GM21576 (cell line): ENCODE data around the gene FBXL15.
A peak's percentile ranks its signal among the peaks of the same experiment; 100 is the strongest.

Experiments used
- ATAC-seq: cut with Tn5 transposase; IDR thresholded peaks from one replicate; pipeline ENCODE4 v1.9.1; 2021; ENCODE audit warnings: mild to moderate bottlenecking, moderate library complexity; ENCODE audit not compliant: unreplicated experiment

The FBXL15 gene

DNA sequence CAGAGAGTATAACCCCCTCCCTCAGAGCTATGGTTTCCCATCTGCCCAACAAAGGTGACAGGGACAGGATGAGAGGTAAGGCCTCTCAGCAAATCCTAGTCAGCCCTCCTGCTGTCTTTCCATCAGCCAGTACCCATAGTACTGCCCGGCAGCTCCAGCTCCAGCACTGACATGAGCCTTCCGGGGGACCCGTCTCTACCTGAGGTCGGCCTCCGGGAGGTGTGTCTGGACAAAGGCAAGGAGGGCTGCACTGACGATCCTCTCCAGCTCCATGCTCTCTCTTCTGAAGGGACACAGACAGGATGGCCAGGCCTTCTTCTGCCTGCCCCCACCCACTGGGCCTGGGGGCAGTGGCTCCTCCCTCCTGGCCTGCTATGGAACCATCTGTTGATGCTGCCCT, 4.3 kb downstream of the FBXL15 start:
- no peak for ATAC-seq

GRCh38 chr10:102425444-102425843, 4.8 kb downstream of the FBXL15 start:
- ATAC-seq = no peak

- no peak for ATAC-seq
These were observed 6.2 kb downstream of the FBXL15 start for GRCh38 chr10:102426803-102427287.

GRCh38 chr10:102429468-102429867, 8.8 kb downstream of the FBXL15 start:
- no peak for ATAC-seq

DNA sequence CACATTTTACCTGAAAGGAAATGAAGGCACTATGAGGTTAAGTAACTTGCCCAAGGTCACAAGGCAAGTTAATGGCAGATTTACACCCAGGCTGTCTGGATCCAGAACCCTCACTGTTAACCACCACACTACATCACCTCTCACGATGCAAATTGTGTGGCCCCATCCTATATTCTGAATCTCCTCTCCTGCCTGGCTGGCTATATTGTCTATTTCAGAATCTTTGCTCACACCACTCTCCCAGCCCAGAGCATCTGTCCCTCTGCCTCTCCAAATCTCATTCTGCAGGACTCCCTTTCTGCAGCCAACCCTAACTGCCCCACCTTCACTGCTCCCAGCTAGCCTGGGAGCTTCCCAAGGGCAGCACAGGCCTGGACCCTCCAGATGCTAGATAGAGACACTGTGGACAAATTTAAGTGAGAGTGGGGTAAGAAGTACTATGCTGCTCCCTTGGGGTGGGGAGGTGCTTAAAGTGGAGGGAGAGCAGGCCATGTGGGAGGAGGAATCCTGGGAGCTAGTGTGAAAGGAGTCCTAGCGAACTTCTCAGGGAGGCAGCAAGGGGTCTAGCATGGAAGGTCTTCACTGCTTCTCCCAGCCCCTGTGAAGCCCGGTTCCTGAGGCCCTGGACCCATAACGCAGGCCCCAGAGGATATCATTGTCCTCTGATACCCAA, 11.0 kb downstream of the FBXL15 start:
- no peak for ATAC-seq

DNA sequence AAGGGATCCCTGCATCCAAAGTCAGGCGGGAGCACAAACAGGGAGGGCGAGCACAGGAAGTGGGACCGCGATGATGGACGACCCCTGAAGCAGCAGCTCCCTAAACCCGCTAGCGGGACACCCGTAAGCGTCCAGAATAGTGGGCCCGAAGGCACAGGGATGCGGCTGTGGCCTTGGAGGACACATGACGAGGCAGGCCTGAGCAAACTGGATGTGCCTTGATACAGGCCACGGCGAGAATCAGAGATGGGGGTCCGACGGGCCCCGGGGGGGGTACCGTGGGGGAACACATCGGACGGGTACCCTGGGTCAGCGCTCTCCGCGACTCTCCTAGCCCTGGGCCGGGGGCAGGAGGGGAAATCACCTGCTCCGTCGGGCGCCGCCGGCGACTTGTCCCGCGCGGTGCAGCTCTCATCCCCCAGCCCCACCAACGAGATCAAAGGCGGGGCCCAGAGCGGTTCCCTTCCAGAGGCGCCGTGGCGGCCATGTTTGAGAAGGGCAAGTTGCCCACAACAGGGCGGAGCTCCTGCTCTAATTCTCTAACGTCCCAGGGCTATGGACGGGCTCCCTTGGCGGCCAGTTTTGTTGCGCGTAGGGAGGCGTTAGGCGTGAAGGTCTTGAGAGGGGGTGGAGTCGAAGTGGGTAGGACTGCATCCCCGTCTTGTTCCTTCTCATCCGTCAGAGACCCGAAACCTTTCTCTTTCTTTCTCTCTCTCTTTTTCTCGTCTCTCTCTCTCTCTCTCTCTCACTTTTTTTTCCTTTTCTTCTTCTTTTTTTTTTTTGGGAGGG, 11.7 kb downstream of the FBXL15 start, which contains the start of gene CUEDC2:
Gene CUEDC2 (minus strand): TSS at position 413 of the 789 bp plus-strand sequence. CDS start 7,386 bp downstream, outside the sequence.
- peak; percentile 91 for ATAC-seq

DNA sequence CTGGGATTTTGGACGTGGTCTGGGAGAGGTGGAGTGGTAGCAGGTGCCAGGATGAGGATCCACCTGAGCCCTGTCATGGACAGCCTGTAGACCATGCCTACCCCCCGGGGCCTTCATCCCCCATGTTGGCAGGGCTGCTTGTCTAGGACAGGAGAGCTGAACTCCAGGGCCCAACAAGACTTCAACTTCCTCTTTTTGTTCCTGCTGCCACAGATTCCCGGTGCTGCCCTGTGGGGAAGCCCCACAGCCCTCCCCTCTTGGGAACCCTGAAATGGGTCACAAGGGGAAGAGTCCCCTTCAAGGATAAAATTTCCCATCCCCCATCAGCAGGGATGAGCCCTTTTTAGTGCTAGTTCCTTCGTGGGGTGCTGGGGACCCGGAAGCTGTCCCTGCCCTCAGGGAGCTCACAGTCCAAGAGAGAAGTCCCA, 13.0 kb downstream of the FBXL15 start:
- ATAC-seq = no peak

DNA sequence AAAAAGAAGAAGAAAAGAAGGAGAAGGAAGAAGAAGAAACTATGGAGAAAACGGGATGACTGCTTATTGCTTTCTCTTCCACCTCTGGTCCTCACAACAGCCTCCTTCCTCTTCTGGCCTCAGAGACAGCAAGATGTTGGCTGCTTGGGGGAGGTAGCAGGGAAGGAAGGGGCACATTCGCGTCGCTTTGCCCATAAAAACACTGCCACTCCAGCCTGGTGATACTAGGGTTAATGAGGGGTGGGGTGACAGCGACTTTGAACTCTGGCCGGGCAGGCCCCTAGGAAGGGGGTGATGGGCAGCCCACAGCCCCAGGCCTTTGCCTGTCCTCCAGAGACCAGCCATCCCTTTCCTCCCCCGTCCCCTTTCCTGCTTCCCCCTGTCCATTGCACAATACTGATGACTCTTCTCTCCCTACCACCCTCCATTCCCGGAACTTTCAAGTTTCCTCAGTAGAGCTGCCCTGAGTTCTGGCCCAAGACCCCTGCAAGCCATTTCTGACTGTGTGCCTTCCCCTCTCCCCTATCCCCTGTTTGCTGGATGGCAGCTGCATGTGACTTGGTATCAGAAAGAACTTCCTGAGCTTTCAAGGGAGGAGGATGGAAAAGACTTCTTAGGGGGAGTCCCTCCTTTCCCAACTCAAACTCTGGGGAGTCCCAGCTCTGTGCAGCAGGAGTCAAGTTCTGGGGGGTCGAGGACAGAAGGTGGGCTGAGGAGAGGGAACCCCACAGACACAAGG, 13.9 kb downstream of the FBXL15 start:
- ATAC-seq = no peak

DNA sequence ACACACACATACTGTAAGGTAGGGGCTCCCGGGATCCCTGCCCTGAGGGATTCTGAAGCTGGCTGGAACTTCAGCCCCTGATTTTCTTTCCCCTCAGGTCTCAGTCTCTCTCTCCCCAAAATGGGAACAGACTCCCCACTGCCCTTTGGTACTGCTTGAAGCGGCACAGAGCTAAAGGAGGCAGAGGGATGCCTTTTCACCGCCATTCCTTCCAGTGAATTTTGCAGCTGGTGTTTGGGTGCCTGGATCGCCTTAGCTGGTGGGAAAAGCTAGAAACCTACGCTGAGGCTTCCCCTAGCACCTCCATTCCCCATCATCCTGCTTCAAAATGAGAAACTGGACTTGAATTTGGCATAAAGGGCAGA, 14.5 kb downstream of the FBXL15 start:
- ATAC-seq = no peak

- no peak for ATAC-seq
These were observed 15.0 kb downstream of the FBXL15 start for GRCh38 chr10:102435529-102436233.

DNA sequence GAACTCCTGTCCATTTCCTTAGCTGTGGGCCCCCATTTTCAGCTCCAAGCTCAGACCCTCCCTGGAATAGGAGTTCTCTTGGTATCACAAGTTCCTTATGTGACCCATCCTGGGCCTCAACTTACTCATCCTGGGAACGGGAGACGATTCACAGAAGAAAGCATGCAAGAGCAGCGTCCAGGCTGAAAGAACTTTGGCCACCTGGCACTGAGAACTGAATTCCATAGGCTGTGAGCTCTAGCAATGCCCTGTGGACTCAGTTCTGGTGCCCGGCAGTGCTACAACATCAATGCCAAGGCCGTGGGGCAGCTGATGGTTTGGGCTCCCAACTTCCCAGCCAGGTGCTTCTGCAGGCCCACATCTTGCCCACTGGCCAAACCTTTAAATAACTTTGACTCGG, 15.7 kb downstream of the FBXL15 start:
- ATAC-seq = no peak

GRCh38 chr10:102437515-102437914, 16.9 kb downstream of the FBXL15 start:
- ATAC-seq = no peak

DNA sequence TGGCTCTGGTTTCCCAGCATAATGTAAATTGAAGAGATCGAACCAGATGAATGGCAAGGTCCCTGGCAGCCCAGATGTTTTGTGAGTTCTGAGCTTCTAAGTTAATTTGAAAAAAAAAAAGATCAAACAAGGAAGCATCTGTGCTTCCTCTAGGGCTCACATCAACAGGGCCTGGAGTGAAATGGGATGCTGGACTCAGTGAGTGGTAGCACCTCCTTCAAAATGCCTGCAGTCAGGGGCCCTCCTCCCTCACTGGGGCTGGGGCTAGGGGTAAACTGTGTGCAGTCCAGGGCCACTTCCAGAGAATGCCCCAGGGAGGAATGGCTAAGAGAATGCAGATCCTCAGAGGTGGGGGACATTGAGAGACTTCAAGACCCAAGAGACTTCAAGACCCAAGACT, 17.7 kb downstream of the FBXL15 start:
- no peak for ATAC-seq

DNA sequence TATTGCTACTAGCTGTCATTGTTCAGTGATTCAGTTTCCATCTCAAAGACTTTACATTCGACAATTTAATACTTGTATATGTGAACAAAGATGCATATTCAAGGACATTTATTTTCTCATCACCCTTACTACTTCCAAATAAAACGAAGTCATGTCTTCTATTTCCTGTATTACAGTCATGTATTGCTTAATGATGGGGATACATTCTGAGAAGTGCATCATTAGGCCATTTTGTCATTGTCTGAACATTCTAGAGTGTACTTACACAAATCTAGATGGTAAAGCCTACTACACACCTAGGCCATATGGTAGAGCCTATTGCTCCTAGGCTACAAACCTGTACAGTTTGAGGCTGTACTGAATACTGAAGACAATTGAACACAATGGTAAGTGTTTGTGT, 24.2 kb downstream of the FBXL15 start:
- ATAC-seq = no peak

DNA sequence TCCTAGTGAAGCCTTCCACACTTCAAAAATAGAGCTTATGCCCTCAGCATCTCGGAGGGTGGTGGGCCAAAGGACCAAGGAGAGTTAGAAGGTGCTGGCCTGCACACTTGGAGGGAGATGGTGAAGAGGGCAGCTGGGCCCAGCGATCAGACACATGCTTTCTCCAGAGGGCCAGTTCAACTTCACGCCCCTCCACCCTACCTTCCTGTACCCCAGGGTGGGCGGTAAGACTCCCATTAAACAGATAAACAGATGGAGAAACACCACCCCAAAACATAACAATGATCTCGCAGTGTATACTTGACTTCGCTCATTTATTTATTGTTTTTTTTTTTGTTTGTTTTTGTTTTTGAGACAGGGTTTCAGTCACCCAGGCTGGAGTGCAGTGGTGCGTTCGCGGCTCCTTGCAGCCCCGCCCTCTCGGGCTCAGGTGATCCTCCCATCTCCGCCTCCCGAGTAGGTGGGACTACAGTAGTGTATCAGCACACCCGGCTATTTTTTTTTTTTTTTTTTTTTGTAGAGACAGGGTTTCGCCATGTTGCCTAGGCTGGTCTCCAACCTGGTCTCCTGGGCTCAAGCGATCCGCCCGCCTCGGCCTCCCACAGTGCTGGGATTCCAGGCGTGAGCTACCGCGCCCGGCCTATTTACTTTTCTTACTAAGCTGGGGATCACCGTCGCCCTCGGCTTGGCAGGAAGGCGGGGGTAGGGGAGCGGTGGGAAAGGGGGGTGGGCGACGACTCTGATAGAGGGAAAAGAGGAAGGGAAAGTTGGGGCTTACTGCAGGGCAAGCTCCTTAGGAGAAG, 28.9 kb downstream of the FBXL15 start:
- peak; percentile 67 for ATAC-seq

- no peak for ATAC-seq
These were observed 29.4 kb downstream of the FBXL15 start for GRCh38 chr10:102450124-102450373.

DNA sequence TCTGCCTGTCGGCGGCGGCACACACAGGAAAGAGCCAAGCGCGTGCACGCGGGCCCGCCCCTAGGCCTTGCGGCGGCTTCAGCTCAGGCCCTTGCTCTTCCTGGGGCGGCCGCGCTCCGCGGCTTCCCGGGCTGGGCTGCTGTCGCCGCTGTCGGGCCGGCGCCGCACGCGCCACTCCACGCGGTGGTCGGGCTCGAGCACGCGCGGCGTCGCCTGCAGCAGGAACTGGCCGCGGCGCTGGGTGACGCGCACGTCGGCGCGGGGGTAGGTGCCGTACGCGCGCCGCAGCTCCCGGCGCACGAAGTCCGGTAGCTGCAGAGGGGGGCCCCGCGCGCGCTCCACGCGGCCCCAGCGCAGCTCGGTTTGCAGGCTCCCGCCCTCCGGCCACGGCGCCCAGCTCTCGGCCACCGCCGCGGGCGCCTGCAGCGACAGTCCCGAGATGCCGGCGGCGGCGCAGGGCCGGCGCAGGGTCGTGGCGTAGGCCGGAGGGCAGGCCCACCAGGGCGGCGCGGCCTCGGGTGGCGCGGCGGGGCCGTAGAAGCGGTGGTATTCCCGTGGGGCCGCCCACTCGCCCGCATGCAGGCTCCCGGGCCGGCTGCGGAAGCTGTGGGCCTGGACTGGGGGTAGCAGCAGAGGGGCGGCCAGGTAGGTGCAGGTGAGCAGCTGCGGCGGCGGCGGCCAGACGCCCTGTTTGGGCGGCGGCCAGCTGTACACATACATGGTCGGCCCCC, 29.9 kb downstream of the FBXL15 start:
- ATAC-seq = peak; percentile 71

DNA sequence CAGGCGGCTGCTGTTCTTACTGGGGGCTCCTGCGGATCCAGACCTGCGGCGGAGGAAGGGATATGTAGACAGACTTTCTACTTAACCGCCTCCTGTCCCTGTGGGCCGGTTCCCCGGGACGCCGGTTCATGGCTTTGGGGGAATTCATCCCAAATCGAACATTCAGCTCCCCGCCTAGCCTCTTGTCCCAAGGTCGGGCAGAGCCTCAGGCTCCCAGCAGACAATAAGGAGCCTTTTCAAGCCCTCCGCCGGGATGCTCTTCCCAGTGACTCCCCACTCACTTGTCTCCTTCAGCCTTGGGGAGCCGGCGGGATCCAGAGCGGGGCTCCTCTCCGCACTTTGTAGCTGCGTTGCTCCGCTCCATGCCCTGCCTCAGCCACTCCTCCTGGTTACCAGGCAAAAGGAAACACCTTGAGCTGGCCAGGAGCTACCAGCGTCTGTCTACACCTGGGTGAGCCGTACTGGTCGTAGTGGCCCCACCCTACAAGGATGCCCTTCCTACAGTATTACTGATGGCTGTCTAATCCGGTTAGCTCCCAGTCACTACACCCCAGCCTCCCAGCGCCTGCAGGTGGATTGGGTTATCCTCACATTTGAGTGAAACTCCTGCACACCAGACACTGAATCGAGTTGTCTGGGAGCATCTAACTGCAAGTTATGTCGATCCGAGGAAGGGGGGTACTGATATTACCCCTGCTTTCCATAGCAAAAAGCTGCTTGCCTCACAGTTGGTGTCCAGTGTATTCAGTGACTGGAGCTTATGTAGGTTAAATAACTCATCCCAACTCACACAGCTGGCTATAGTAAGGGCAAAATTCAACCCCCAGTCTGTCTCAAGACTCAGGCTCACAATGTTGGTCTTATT, 30.7 kb downstream of the FBXL15 start, which contains the start of gene C10orf95:
Gene C10orf95 (minus strand): TSS at position 439 of the 865 bp plus-strand sequence. CDS start 450 bp downstream, outside the sequence.
- ATAC-seq = no peak
